Measurements from ENCODE around the gene GLS.

DNA sequence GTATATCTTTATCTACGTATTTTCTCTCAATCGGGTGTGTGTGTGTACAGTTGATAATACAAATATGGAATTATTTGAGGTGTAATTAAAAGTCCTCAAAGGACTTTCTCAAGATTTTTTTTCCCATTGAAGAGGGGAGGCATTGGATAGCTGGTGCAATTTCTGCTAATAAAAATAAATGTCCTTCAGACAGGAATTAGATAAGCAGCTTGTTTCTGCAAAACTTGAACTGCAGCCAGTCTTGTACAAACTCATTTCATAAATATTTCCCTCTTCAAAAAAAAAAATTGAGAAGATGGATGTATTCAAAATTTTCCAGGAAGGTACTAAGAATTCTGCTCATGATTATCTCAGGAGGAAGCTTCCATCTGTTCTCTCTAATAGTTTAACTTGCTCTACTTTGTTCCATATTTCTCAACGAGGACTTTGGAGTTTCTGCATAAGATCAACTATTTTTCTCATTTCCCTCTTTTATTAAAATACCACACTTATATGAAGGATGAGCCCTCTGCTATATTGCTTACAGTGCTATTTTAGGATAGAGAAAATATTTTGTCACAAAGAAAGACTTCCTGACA, 33.0 kb upstream of the GLS start:
- TF ChIP-seq ZNF317 (CRISPR knock-in tag; IDR thresholded peaks at IDR 0.05) (no peak), POLR2A (IDR thresholded peaks at IDR 0.05; ENCODE audit: insufficient read depth in 1 of 2, low read depth in 2 of 2, low read length in 2 of 2) (no peak), ZKSCAN1 (IDR thresholded peaks at IDR 0.05; ENCODE audit: low read length) (no peak), EP300 (IDR thresholded peaks at IDR 0.05; ENCODE audit: low read depth in 2 of 2, low read length in 2 of 2) (no peak), EP300 (CRISPR knock-in tag; IDR thresholded peaks at IDR 0.05; ENCODE audit: borderline replicate concordance) (no peak)

All from HepG2 (cell line).